Left renal pelvis (tissue), 4 donors: ENCODE measurements around the gene ZNF71. TPM values are rescaled to one million over a fixed set of nuclear protein-coding genes. Genes with fewer than 3 reads are reported as not detected.
A peak's percentile ranks its signal among the peaks of the same experiment; 100 is the strongest.

Experiments
- DNase-seq, 4 donors: peaks; one replicate each; pipeline ENCODE4 v3.0.0-alpha.2; 2013; ENCODE audit warnings: low read depth in 4 of 4, low spot score in 3 of 4
- polyA plus RNA-seq, 4 donors: library from polyadenylated mRNA; unstranded; fragments of 120-200 nt; gene quantifications; one replicate each; pipeline ENCODE4 v1.2.1, GENCODE V29; 2013; ENCODE audit not compliant: insufficient read length in 4 of 4

Gene ZNF71
- 1 to 10 TPM; 8.0 to 10.0 (median 9.0) TPM for polyA plus RNA-seq

DNA sequence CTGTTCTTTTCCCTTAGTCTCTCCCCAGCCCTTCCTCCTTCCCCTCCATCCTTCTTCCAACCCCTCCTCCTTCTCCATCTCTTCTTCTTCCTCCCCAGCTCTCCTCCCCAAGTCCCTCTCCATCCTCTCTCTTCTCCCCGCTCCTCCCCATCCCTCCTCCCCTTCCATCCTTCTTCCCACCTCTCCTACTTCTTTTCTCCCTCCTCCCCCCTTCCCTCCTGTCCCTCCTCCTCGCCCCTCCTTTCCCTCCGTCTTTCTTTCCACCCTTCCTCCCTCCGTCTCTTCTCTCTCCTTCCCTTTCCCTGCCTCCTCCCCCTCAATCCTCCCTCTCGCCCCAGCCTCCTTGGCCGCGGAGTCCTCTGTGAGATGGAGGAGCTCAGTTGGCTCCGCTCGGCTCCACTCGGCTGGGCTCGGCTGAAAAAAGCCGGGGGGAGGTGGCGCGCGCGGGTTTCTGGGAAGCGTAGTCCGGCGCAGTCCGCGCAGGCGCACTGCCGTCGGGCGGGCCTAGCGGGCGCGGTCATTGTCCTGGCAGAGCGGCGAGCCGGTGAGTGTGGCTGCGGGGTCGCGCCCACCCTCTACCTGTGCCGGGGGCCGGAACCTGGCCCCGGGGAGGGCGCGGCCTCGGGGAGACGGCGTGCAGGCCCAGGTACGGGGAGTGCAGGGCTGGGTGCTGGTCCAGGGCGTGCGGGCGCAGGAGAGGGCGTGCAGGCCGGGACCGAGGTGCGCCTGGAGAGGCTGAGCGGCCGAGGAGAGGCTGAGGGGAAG is at the start of gene ZNF71:
ZNF71 (plus strand) TSS at position 520 of the 765 bp plus-strand sequence. CDS start 6,257 bp downstream, outside the sequence.
- DNase-seq = peak; percentile 73 to 81 (median 80)

DNA sequence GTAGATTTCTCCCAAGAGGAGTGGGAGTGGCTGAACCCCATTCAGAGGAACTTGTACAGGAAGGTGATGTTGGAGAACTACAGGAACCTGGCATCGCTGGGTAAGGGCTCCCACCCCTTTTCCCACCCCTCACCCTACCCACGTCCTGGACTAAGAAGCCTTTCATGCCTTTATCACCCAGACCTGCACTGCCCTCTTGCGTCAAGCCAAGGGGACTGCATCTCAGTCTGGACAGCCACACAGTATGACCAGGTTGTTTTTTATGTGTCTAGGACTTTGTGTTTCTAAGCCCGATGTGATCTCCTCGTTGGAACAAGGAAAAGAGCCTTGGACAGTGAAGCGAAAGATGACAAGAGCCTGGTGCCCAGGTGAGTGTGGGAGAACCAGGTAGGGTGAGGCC is 47.6 kb upstream of the ZNF71 start:
- no peak for DNase-seq

DNA sequence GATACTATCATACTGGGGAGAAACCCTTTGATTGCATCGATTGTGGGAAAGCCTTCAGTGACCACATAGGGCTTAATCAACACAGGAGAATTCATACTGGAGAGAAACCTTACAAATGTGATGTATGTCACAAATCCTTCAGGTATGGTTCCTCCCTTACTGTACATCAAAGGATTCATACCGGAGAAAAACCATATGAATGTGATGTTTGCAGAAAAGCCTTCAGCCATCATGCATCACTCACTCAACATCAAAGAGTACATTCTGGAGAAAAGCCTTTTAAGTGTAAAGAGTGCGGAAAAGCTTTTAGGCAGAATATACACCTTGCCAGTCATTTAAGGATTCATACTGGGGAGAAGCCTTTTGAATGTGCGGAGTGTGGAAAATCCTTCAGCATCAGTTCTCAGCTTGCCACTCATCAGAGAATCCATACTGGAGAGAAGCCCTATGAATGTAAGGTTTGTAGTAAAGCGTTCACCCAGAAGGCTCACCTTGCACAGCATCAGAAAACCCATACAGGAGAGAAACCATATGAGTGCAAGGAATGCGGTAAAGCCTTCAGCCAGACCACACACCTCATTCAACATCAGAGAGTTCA is 40.7 kb upstream of the ZNF71 start:
- no peak for DNase-seq

DNA sequence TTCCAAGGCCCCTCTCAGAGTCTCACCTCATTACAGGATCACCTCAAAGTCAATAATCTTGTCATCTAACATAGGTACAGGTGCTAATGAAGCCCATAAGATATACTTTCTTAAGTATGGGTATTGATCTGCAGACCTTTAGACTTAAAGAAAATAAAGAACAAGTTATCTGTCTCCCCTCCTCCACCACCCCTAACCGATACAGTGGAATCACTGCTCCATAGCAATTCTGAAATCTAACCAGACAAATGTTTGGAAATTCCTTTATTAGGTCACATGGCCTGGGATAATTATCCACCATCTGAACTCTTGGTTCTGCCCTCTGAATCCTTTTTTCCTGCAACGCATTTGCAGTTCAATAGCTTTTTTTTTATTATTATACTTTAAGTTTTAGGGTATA is 32.3 kb upstream of the ZNF71 start:
- DNase-seq = no peak

DNA sequence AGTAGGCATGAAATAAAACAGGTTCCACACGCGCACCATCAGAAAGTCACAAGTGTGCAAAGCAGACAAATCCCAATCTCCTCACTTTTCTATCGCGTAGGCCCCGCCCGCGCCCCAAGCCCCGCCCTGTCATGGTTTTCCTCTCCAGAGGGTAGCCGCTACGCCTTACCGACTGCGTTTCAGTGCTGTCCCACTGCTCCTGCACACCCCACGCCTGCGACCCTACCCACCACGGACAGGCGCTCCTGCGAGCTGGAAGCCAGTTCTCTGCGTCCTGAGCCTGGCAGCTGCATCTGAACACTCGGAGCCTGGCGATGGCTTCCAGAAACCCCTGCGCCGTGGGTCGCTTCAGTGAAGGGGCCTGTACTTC is 28.2 kb upstream of the ZNF71 start:
- peak in 1 of 4 donors; percentile 3 for DNase-seq

DNA sequence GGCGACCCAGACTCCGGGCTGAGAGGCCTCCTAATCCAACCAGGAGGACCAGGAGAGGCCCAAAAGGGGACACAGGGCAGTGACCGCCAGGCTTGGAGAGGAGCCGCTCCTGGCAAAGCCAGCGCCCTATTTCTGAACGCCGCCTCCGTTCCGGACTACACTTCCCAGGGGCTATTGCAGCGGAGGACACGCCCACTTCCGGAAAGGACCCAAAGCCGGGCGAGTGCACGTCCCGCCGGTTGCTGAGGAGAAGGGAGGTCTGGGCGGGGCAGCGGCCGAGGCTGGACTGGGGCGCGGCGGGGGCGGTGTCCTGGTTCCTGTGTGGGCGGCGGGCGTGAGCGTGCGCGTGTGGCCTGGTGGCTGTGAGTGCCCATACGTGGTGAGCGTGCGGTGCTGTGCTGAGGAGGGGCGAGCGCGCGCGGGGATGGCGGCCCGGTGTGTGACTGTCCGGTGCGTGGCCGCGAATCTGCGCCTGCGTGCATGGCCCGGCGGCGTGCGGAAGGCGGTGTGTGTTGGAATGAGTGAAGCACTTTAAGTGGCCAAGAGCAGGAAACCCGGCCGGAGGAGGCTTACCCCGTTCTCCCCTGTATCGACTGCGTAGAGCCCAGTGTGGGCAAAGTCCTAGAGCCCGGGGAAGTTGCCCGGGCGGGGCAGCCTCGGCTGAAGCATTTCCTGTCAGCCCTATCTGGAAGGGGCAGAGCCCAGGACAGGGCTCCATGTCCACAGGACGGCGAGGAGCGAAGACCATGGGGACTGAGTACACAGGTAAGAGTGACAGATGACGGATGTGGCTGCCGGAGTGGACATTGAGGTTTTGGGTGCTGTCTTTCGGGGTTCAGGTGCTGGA is 27.6 kb upstream of the ZNF71 start, which contains the start of gene ZNF470:
ZNF470 (plus strand) TSS at position 195 of the 847 bp plus-strand sequence. CDS start 2,844 bp downstream, outside the sequence.
- DNase-seq = peak; percentile 70 to 85 (median 82)

DNA sequence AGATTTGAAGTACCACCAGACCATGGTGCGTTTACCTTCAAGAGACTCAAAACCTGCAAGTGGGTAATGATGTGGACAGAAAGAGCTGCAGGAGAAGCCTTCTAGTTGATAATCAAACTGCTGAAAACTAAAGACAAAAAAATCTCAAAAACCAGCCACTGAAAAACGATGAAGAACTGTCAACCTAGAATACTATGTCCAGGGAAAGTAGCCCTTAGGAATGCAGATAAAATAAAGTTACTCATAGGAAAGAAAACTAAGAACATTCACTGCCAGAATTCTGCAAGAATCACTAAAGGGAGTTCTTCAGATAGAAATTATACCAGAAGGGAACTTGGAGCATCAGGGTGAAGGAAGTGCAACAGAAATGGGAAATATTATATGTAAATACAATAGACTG is 22.5 kb upstream of the ZNF71 start:
- DNase-seq = no peak

DNA sequence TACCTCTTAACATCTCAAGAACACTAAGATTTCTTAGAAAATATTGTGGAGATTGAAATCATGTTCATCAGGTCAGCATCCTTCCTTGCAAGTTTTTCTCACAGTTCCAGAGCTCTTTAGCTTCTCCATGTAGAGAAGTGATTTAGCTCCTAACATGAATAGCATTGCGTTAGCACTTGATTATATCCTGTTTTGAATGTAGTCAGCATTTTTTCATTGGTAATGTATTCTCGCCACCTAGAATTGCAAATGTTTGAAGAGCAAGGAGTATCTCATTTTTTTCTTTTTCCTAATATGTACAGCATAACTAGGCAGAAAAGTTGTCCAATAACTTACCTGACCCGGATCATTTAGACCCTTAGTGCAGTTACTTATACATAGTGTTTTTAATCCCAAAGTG is 21.2 kb upstream of the ZNF71 start:
- no peak for DNase-seq

DNA sequence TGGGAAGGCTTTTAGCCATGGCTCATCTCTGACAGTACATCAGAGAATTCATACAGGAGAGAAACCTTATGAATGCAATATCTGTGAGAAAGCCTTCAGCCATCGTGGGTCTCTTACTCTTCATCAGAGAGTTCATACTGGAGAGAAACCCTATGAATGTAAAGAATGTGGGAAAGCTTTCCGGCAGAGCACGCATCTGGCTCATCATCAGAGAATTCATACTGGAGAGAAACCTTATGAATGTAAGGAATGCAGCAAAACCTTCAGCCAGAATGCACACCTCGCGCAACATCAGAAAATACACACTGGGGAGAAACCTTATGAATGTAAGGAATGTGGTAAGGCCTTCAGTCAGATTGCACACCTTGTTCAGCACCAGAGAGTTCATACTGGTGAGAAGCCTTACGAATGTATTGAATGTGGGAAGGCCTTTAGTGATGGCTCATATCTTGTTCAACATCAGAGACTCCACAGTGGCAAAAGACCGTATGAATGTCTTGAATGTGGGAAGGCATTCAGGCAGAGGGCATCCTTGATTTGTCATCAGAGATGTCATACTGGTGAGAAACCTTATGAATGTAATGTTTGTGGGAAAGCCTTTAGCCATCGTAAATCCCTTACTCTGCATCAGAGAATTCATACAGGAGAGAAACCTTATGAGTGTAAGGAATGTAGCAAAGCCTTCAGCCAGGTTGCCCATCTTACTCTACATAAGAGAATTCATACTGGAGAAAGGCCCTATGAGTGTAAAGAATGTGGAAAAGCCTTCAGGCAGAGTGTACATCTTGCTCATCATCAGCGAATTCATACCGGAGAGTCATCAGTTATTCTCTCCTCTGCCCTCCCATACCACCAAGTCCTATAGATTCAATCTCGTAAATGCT is 17.1 kb upstream of the ZNF71 start:
- DNase-seq = no peak

DNA sequence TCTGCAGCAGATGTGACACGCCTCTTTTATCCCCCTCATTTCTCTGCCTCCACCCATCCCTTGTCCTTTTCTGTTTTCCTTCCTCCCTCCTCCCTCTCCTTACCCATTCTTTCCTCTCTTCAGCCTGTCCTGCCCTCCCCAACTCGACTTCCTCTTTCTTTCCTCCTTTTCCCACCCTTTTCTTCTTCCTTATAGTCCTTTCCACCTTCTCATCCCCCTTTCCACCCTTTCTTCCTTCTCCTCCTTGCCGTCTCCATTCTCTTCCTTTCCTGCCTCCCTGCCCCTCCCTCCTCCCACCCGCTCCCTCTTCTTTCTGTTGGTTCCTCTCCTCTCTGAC is 688 bp upstream of the ZNF71 start:
- DNase-seq = no peak

DNA sequence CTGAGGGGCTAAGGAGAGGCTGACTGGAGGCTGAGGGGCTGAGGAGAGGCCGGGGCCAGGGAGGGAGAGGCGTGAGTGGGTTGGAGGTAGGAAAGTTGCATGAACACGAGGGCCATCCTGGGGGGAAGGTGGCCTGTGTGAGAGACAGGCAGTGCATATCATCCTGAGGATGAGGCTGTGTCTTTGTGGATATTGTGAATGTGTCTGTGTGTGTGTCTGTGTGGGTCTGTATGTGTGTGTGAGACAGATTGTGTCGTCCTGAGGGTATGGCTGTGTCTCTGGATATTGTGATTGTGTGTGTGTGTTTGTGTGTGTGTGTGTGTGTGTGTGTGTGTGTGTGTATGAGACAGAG is 422 bp downstream of the ZNF71 start:
- peak in 1 of 4 donors; percentile 25 for DNase-seq

DNA sequence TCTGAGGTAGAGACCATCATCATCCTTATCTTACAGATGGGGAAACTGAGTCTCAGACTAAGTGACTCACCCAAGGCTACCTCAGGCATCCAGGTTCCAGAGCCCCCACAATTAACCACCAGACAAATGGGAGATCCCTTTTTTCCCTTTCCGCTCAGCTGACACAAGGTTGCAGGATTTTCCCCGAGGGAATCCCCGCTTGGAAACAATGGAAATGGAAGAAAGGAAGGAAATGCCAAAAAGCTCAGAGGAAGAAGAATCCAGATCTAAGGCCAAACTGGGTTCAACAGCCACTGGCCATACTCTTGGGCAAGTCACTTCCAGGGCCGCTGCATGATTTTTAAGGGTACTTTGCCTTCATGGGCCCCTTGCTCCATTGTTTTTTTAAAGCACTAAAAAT is 1.6 kb downstream of the ZNF71 start:
- no peak for DNase-seq

DNA sequence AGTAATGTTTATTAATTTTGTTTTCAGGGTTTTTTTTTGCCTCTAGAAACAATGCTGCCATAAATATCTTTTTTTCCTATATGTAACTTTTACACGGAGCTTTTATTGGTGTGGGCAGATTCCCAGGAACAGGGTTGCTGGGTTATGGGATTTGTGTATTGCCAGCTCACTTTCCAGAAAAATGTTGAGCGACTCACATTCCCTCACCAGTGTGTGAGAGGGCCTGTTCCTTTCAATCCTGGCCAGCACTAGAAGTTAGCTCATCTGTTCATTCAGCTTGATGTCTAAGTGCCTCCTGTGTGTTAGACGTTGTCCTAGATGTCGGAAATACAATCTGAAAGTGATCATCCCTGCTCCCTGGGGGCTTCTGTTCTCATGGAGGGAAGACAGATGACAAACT is 2.6 kb downstream of the ZNF71 start:
- no peak for DNase-seq

DNA sequence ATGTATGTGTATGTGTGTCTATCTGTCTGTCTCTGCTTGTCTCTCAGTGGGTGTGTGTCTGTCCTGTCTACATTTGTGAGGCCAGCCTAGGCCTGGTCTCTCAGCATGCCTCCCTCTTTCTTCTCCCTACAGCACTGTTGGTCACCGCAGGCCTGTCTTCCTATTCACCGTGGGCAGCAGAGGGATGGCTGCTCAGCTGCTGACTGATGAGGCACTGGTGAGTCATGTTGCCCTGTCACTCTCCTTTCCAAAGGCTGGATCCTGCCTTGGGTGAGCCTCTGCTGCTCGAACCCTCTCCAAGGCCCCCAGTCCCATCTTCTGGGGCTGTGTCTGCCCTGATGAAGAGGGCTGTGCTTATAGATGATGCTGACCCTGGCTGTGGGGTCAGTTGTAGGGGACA is 6.3 kb downstream of the ZNF71 start:
- no peak for DNase-seq

DNA sequence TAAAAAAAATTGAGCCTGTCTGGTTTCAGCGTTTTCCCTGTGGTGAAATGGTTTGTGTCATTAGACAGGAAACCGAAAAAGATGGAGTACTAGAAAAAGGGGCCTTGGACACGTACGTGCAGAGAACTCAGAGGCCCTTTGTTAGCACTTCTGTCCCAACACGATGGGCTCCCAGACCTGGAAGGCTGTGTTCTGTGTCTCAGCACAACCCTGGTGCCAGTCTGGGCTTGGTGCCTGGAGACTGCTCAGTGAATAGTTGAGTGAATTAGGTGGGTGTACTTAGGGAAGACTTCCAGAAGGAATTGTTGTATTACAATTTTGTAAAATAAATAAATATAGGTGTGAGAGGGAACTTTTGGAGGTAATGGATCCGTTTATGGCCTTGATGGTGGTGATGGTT is 8.7 kb downstream of the ZNF71 start:
- no peak for DNase-seq

DNA sequence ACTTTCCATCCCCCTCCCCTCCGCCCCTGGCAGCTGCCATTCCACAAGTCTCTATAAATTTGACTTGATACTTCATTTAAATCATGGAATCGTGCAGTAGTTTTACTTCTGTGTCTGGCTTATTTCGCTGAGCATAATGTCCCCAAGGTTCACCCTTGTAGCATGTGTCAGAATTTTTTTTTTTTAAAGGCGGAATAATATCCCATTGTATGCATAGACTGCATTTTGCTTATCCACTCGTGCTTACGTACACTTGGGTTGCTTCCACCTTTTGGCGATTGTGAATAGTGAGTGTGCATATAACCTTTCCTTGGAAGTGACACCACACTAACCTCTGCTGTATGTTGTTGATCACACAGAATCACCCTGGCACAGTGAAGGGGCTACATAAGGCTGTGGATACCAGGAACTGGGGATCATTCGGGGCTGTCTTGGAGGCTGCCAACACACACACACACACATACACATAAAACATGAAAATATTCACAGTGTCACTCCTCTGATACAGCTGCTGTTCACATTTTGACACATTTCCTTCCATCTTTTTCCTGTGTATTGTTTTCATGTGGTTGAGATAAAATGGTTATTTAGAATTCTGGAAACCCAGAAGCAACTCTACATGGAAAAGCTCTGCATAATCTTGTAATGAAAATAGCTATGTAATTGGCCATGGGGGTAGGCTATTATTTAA is 13.3 kb downstream of the ZNF71 start:
- no peak for DNase-seq

DNA sequence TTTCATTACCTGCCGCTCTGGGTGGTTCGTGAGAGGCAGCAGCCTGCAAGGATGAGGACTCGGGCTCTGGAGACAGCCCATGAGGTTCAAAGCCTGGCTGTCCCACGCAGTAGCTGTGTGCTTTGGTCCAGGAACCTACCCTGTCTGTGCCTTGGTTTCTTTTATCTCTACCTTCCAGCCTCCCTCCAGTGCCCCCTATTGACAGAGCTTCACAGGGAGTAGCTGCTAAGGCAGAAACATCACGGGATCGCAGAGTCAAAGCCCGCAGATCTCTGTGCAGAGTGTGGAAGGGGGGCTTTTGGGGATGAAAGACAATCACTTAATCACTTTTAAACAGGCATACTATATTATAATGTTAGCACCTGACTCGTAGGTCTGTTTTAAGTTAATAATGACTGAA is 16.2 kb downstream of the ZNF71 start:
- no peak for DNase-seq

DNA sequence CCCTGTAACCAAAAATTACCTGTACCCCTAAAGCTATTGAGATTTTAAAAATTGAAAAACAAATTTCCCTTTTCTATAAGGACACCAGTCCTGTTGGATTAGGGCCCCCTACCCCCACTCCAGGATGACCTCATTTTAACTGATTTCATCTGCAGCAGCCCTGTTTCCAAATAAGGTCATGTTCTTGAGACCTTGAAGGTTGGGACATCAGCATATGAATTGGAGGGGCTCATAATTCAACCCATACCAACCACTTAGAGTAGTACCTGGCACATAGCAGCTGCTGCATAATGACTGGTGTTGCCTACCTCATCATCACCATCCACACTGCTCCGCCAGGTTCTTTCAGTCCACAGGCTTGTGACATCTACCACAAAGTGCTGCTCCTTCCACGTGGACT is 17.6 kb downstream of the ZNF71 start:
- no peak for DNase-seq

DNA sequence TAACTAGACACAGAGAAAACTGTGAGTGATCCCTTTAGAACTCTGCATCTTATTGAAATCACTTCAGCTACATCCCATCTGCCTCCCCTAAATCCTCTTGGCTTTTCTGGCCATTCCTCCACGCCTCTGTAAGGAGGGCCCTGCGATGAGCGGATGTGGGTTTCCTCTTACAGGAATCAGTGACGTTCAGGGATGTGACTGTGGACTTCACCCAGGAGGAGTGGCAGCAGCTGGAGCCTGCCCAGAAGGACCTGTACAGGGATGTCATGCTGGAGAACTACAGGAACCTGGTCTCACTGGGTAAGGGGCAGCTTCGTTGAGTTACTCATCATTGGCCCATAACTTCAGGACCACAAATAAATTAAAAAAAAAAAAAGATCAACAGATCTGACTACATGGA is 18.5 kb downstream of the ZNF71 start:
- no peak for DNase-seq

DNA sequence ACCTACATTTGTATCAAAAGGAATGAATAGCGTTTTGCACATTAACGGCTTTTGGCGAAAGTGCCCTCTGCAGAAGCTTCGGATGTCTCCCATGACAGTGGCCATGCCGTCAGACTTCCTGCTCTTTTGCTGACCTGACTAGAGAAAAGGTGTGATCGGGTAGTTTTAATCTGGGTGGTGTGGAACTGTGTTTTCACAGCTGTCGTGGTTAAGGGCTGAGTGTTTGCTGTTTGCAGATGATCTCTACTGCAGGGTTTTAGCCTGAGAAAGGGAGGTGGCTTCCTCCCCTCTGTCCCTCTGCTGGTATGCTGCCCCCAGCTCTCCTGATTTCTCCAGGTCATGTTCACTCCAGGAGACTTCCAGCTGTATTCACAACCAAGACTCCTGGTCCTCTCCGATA is 22.4 kb downstream of the ZNF71 start:
- no peak for DNase-seq
